K562 (cell line): ENCODE data around the gene CISD3.

Experiments
- NCOA6 ChIP-seq: fragments of 450-650 bp; IDR thresholded peaks from 2 replicates; pipeline ENCODE4 v1.6.1; 2017; ENCODE audit warnings: mild to moderate bottlenecking
- SETDB1 ChIP-seq: IDR thresholded peaks from one replicate; pipeline ENCODE4 v1.6.1; 2012; ENCODE audit warnings: low read length, control low read depth, inconsistent platforms
- SIN3B ChIP-seq: fragments of 450-650 bp; IDR thresholded peaks from 2 replicates; pipeline ENCODE4 v1.6.1; 2017; ENCODE audit warnings: low read depth, mild to moderate bottlenecking, moderate library complexity
- SOX6 ChIP-seq: fragments of 450-650 bp; IDR thresholded peaks from 2 replicates; pipeline ENCODE4 v1.6.1; 2014; ENCODE audit warnings: mild to moderate bottlenecking
- TAF1 ChIP-seq: IDR thresholded peaks from 2 replicates; pipeline ENCODE4 v1.6.1; 2011; ENCODE audit warnings: mild to moderate bottlenecking, low read length, moderate library complexity; ENCODE audit not compliant: insufficient read depth, control insufficient read depth, severe bottlenecking; ENCODE audit errors: extremely low read depth
- TCF3 ChIP-seq: sonication (generic); formaldehyde crosslinking; IDR thresholded peaks from 2 replicates; pipeline ENCODE4 v1.4.0; 2020; ENCODE audit warnings: mild to moderate bottlenecking, missing genetic modification reagents
- TF ChIP-seq, protein P1 (sequence below), 3 experiments: IDR thresholded peaks in 2 of 3; conservative IDR thresholded peaks in 1 of 3; 2 replicates each; pipeline ENCODE4 v1.5.1; 2011 to 2012; ENCODE audit warnings: low read length in 3 of 3, mild to moderate bottlenecking in 3 of 3, control low read depth in 2 of 3, improper control_type of control experiment in 1 of 3, inconsistent platforms in 1 of 3, low read depth in 1 of 3, mixed read lengths in 1 of 3, moderate library complexity in 1 of 3; ENCODE audit not compliant: insufficient read depth in 2 of 3
- TF ChIP-seq, protein P2 (sequence below), 2 experiments: fragments of 450-650 bp; formaldehyde crosslinking in 1 of 2; IDR thresholded peaks; 2 replicates each; pipeline versions ENCODE4 v1.4.0 to v1.6.1; 2014 to 2020; ENCODE audit warnings: mild to moderate bottlenecking in 2 of 2, borderline replicate concordance in 1 of 2, low read depth in 1 of 2
- TF ChIP-seq, protein P3 (sequence below): fragments of 200-600 bp; sonication (generic); IDR thresholded peaks from one replicate; pipeline ENCODE4 v1.6.1; 2012; ENCODE audit warnings: mild to moderate bottlenecking, low read depth, low read length, inconsistent platforms

DNA sequence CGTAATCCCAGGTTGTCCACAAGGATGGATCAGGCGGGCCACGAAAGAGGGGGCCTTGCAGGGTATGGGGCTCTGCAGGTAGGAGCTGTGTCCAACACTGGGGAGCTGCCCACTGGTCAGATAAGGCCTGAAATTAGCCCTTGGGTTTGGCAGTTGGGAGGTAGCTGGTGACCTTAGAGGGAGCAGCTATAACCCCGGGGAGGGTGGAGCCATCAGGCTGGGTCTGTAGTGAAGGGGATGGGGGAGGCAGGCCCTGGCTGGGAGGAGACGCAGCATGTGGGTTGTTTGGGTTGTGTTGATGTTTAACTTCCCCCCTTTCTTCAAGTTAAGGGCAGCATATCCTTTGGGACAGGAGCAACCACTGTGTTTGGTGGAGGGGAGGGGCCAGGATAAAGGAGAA lies 19.2 kb upstream of the CISD3 start:
- TF ChIP-seq, protein P1, sequence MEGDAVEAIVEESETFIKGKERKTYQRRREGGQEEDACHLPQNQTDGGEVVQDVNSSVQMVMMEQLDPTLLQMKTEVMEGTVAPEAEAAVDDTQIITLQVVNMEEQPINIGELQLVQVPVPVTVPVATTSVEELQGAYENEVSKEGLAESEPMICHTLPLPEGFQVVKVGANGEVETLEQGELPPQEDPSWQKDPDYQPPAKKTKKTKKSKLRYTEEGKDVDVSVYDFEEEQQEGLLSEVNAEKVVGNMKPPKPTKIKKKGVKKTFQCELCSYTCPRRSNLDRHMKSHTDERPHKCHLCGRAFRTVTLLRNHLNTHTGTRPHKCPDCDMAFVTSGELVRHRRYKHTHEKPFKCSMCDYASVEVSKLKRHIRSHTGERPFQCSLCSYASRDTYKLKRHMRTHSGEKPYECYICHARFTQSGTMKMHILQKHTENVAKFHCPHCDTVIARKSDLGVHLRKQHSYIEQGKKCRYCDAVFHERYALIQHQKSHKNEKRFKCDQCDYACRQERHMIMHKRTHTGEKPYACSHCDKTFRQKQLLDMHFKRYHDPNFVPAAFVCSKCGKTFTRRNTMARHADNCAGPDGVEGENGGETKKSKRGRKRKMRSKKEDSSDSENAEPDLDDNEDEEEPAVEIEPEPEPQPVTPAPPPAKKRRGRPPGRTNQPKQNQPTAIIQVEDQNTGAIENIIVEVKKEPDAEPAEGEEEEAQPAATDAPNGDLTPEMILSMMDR (IDR thresholded peaks at IDR 0.05 in 2 of 3, conservative IDR thresholded peaks at IDR 0.05 in 1 of 3; ENCODE audit: insufficient read depth in 2 of 3, low read depth in 1 of 3, low read length in 3 of 3) = no peak
- TF ChIP-seq SIN3B (no peak), SOX6 (no peak), TAF1 (no peak), TCF3 (CRISPR knock-in tag) (no peak), NCOA6 (no peak), SETDB1 (no peak)
- TF ChIP-seq, protein P2, sequence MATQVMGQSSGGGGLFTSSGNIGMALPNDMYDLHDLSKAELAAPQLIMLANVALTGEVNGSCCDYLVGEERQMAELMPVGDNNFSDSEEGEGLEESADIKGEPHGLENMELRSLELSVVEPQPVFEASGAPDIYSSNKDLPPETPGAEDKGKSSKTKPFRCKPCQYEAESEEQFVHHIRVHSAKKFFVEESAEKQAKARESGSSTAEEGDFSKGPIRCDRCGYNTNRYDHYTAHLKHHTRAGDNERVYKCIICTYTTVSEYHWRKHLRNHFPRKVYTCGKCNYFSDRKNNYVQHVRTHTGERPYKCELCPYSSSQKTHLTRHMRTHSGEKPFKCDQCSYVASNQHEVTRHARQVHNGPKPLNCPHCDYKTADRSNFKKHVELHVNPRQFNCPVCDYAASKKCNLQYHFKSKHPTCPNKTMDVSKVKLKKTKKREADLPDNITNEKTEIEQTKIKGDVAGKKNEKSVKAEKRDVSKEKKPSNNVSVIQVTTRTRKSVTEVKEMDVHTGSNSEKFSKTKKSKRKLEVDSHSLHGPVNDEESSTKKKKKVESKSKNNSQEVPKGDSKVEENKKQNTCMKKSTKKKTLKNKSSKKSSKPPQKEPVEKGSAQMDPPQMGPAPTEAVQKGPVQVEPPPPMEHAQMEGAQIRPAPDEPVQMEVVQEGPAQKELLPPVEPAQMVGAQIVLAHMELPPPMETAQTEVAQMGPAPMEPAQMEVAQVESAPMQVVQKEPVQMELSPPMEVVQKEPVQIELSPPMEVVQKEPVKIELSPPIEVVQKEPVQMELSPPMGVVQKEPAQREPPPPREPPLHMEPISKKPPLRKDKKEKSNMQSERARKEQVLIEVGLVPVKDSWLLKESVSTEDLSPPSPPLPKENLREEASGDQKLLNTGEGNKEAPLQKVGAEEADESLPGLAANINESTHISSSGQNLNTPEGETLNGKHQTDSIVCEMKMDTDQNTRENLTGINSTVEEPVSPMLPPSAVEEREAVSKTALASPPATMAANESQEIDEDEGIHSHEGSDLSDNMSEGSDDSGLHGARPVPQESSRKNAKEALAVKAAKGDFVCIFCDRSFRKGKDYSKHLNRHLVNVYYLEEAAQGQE (IDR thresholded peaks at IDR 0.05; ENCODE audit: borderline replicate concordance) = no peak
- TF ChIP-seq, protein P2 (CRISPR knock-in tag; IDR thresholded peaks at IDR 0.05; ENCODE audit: low read depth) = no peak
- TF ChIP-seq, protein P3, sequence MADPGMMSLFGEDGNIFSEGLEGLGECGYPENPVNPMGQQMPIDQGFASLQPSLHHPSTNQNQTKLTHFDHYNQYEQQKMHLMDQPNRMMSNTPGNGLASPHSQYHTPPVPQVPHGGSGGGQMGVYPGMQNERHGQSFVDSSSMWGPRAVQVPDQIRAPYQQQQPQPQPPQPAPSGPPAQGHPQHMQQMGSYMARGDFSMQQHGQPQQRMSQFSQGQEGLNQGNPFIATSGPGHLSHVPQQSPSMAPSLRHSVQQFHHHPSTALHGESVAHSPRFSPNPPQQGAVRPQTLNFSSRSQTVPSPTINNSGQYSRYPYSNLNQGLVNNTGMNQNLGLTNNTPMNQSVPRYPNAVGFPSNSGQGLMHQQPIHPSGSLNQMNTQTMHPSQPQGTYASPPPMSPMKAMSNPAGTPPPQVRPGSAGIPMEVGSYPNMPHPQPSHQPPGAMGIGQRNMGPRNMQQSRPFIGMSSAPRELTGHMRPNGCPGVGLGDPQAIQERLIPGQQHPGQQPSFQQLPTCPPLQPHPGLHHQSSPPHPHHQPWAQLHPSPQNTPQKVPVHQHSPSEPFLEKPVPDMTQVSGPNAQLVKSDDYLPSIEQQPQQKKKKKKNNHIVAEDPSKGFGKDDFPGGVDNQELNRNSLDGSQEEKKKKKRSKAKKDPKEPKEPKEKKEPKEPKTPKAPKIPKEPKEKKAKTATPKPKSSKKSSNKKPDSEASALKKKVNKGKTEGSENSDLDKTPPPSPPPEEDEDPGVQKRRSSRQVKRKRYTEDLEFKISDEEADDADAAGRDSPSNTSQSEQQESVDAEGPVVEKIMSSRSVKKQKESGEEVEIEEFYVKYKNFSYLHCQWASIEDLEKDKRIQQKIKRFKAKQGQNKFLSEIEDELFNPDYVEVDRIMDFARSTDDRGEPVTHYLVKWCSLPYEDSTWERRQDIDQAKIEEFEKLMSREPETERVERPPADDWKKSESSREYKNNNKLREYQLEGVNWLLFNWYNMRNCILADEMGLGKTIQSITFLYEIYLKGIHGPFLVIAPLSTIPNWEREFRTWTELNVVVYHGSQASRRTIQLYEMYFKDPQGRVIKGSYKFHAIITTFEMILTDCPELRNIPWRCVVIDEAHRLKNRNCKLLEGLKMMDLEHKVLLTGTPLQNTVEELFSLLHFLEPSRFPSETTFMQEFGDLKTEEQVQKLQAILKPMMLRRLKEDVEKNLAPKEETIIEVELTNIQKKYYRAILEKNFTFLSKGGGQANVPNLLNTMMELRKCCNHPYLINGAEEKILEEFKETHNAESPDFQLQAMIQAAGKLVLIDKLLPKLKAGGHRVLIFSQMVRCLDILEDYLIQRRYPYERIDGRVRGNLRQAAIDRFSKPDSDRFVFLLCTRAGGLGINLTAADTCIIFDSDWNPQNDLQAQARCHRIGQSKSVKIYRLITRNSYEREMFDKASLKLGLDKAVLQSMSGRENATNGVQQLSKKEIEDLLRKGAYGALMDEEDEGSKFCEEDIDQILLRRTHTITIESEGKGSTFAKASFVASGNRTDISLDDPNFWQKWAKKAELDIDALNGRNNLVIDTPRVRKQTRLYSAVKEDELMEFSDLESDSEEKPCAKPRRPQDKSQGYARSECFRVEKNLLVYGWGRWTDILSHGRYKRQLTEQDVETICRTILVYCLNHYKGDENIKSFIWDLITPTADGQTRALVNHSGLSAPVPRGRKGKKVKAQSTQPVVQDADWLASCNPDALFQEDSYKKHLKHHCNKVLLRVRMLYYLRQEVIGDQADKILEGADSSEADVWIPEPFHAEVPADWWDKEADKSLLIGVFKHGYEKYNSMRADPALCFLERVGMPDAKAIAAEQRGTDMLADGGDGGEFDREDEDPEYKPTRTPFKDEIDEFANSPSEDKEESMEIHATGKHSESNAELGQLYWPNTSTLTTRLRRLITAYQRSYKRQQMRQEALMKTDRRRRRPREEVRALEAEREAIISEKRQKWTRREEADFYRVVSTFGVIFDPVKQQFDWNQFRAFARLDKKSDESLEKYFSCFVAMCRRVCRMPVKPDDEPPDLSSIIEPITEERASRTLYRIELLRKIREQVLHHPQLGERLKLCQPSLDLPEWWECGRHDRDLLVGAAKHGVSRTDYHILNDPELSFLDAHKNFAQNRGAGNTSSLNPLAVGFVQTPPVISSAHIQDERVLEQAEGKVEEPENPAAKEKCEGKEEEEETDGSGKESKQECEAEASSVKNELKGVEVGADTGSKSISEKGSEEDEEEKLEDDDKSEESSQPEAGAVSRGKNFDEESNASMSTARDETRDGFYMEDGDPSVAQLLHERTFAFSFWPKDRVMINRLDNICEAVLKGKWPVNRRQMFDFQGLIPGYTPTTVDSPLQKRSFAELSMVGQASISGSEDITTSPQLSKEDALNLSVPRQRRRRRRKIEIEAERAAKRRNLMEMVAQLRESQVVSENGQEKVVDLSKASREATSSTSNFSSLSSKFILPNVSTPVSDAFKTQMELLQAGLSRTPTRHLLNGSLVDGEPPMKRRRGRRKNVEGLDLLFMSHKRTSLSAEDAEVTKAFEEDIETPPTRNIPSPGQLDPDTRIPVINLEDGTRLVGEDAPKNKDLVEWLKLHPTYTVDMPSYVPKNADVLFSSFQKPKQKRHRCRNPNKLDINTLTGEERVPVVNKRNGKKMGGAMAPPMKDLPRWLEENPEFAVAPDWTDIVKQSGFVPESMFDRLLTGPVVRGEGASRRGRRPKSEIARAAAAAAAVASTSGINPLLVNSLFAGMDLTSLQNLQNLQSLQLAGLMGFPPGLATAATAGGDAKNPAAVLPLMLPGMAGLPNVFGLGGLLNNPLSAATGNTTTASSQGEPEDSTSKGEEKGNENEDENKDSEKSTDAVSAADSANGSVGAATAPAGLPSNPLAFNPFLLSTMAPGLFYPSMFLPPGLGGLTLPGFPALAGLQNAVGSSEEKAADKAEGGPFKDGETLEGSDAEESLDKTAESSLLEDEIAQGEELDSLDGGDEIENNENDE = no peak
